Sigmoid colon (tissue), 7 donors: Measurements from ENCODE around the gene UBQLNL. TPM values are rescaled to one million over a fixed set of nuclear protein-coding genes. Genes with fewer than 3 reads are reported as not detected.

Source experiments
- DNase-seq: peaks from one replicate; pipeline ENCODE4 v3.0.0-alpha.2; 2019
- H3K27ac ChIP-seq, 4 donors: fragments of 200-600 bp; sonication (generic); one replicate each; pipeline ENCODE4 v1.5.1; 2016 to 2019; ENCODE audit warnings: mild to moderate bottlenecking in 1 of 4
- H3K27me3 ChIP-seq, 3 donors: fragments of 200-600 bp; sonication (generic); one replicate each; pipeline ENCODE4 v1.5.1; 2019; ENCODE audit warnings: mild to moderate bottlenecking in 1 of 3
- H3K36me3 ChIP-seq, 4 donors: fragments of 200-600 bp; sonication (generic); one replicate each; pipeline ENCODE4 v1.5.1; 2016 to 2019
- H3K4me1 ChIP-seq, 4 donors: fragments of 200-600 bp; sonication (generic); one replicate each; pipeline ENCODE4 v1.5.1; 2017 to 2019
- H3K4me3 ChIP-seq, 4 donors: fragments of 200-600 bp; sonication (generic); one replicate each; pipeline ENCODE4 v1.5.1; 2017 to 2019; ENCODE audit warnings: mild to moderate bottlenecking in 2 of 4, moderate library complexity in 1 of 4
- H3K9me3 ChIP-seq, 4 donors: fragments of 200-600 bp in 3 of 4; sonication (generic) in 3 of 4; one replicate each; pipeline versions ENCODE4 v1.5.1 to v1.6.1; 2013 to 2019
- EP300 ChIP-seq, 4 donors: sonication (generic); formaldehyde crosslinking; IDR thresholded peaks; one replicate each; pipeline ENCODE4 v1.6.1; 2017; ENCODE audit warnings: antibody characterized with exemption in 4 of 4
- POLR2A ChIP-seq, 2 donors: fragments of 450-650 bp; IDR thresholded peaks; one replicate each; pipeline ENCODE4 v1.6.1; 2016; ENCODE audit warnings: antibody characterized with exemption in 2 of 2, mild to moderate bottlenecking in 2 of 2, moderate library complexity in 2 of 2
- POLR2AphosphoS5 ChIP-seq, 4 donors: sonication (generic); formaldehyde crosslinking; IDR thresholded peaks; one replicate each; pipeline ENCODE4 v1.6.1; 2017; ENCODE audit warnings: antibody characterized with exemption in 4 of 4
- WGBS, 2 donors: extraction: QIAGEN DNeasy Blood & Tissue Kit; methylation state at CpG; one replicate each; pipeline ENCODE4 v1.1.7; 2013; 5-methylcytosine and 5-hydroxymethylcytosine counted together
- intact Hi-C: fragments of 100-400 bp; cut with DNase I; formaldehyde crosslinking; loops from one replicate; pipeline ENCODE4 v1.15.1; 2023
- polyA plus RNA-seq, 3 donors: library from polyadenylated mRNA; stranded (reverse); fragments of 200-250 nt; gene quantifications; one replicate each; pipeline ENCODE4 v1.2.3, GENCODE V29; 2013
- total RNA-seq, 4 donors: library from RNA; depleted of rRNA; stranded (reverse); fragments of >200 nt; gene quantifications; one replicate each; pipeline ENCODE4 v1.1.0, GENCODE V29; 2016
- TF ChIP-seq, protein P1 (sequence below), 4 experiments: fragments of 450-650 bp in 3 of 4; fragments of 200-600 bp in 1 of 4; IDR thresholded peaks; one replicate each; pipeline ENCODE4 v1.5.1; 2016 to 2019; ENCODE audit warnings: antibody characterized with exemption in 4 of 4, mild to moderate bottlenecking in 3 of 4, moderate library complexity in 2 of 4
- donor health status: healthy with polysubstance abuse.
- donor health status: Bipolar disorder and iron deficiency.
- donor health status: healthy.

The UBQLNL gene
- total and polyA plus RNA-seq, 7 donors = 0.34 to 1.7 (median 0.54) TPM; not detected in 2

DNA sequence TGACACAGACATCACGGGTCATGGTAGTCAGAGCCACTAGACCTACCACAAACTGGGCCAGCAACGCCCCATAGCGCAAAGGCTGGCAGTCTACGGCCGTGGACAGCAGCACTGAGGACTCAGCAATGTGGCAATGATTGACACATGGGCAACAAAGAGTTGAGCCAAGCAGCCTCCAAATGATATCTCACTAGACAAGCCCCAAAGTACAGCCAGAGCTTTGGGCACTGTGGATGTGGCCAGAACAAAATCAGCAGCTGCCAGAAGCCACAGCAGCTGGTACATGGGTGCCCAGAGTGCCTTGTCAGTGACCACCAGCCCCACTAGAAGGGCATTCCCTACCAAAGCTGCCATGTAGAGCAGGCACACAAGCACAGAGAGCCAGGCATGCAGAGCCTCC lies 11.2 kb upstream of the UBQLNL start:
- no peaks in the 10 kb centered on the region for H3K36me3 ChIP-seq
- 89 to 90% methylated on average over 5 of the region's 5 CpGs for WGBS, 2 donors

DNA sequence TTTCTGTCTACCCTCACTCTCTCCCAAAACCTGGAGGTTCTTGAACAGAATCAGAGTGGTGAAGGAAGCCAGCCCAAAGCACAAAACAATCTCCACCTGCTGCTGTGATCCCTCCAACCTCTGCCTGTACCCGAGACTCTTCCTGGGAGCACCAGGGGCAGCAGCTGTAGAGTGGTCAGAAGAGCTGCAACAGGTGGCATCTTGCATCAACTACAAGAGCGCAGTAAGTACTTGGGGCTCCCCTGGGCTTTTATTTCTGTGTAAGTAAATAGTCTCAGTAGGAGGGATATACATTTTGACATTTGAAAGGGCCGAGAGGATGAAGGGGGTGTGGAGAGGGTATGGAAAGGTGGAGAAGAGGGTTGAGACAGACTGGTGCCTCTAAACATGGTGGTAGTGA lies 8.3 kb upstream of the UBQLNL start:
- intact Hi-C loops = no loop called here
- H3K4me3 ChIP-seq = no peak overlapping the region
- H3K27me3 ChIP-seq = no peaks in the 10 kb centered on the region
- WGBS, 2 donors = 62 to 65% methylated on average over 3 of the region's 3 CpGs
- H3K4me1 ChIP-seq = no peaks in the 10 kb centered on the region
- H3K36me3 ChIP-seq = no peaks in the 10 kb centered on the region
- H3K9me3 ChIP-seq = no peaks in the 10 kb centered on the region
- no peak overlapping the region for H3K27ac ChIP-seq
- DNase-seq = no peak
- no peak for TF ChIP-seq POLR2AphosphoS5 (IDR thresholded peaks at IDR 0.05)
- TF ChIP-seq EP300 (IDR thresholded peaks at IDR 0.05) = no peak
- TF ChIP-seq, protein P1, sequence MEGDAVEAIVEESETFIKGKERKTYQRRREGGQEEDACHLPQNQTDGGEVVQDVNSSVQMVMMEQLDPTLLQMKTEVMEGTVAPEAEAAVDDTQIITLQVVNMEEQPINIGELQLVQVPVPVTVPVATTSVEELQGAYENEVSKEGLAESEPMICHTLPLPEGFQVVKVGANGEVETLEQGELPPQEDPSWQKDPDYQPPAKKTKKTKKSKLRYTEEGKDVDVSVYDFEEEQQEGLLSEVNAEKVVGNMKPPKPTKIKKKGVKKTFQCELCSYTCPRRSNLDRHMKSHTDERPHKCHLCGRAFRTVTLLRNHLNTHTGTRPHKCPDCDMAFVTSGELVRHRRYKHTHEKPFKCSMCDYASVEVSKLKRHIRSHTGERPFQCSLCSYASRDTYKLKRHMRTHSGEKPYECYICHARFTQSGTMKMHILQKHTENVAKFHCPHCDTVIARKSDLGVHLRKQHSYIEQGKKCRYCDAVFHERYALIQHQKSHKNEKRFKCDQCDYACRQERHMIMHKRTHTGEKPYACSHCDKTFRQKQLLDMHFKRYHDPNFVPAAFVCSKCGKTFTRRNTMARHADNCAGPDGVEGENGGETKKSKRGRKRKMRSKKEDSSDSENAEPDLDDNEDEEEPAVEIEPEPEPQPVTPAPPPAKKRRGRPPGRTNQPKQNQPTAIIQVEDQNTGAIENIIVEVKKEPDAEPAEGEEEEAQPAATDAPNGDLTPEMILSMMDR (IDR thresholded peaks at IDR 0.05) = no peak

More for the DNA sequence above, 11.2 kb upstream of the UBQLNL start:
- Histone ChIP-seq H3K4me3 (no peak overlapping the region), H3K9me3 (no peaks in the 10 kb centered on the region), H3K4me1 (no peaks in the 10 kb centered on the region), H3K27ac (no peak overlapping the region), H3K27me3 (no peaks in the 10 kb centered on the region)
- intact Hi-C loops = no loop called here
- DNase-seq = no peak
- no peak for TF ChIP-seq POLR2A (IDR thresholded peaks at IDR 0.05)
- TF ChIP-seq, protein P1 (IDR thresholded peaks at IDR 0.05) = no peak
- no peak for TF ChIP-seq EP300 (IDR thresholded peaks at IDR 0.05)
- no peak for TF ChIP-seq POLR2AphosphoS5 (IDR thresholded peaks at IDR 0.05)

- Histone ChIP-seq H3K9me3 (no peaks in the 10 kb centered on the region), H3K4me1 (no peaks in the 10 kb centered on the region), H3K27me3 (no peaks in the 10 kb centered on the region), H3K27ac (no peak overlapping the region), H3K4me3 (no peak overlapping the region), H3K36me3 (no peaks in the 10 kb centered on the region)
- DNase-seq = no peak
- TF ChIP-seq EP300 (IDR thresholded peaks at IDR 0.05) (no peak), POLR2AphosphoS5 (IDR thresholded peaks at IDR 0.05) (no peak), POLR2A (IDR thresholded peaks at IDR 0.05) (no peak)
- TF ChIP-seq, protein P1 (IDR thresholded peaks at IDR 0.05) = no peak
- intact Hi-C loops = no loop called here
- 95 to 98% methylated on average over 2 of the region's 2 CpGs for WGBS, 2 donors
These were observed 5.8 kb upstream of the UBQLNL start for GRCh38 chr11:5522308-5522707.

DNA sequence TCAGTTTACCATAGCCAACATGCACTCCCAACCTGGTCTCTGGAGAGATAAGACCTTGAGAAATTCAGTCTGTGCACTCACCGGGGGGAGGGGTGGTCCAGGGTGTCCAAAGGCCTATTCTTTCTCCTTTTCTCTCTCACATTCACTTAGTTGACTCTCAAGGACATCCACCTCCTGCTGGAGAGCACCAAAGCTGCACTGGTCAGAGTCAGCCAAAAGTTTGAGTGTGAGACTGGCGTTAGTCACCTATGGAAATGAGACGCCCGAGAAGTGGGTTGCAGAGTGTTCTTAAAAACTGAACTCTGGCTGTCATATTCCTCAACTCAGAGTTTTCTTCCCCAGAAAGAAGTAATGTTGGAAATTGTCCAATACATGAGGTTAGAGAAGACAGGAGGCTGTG lies 5.0 kb upstream of the UBQLNL start:
- TF ChIP-seq POLR2AphosphoS5 (IDR thresholded peaks at IDR 0.05) = no peak
- TF ChIP-seq EP300 (IDR thresholded peaks at IDR 0.05) = no peak
- TF ChIP-seq POLR2A (IDR thresholded peaks at IDR 0.05) = no peak
- TF ChIP-seq, protein P1 (IDR thresholded peaks at IDR 0.05) = no peak
- Histone ChIP-seq H3K36me3 (no peaks in the 10 kb centered on the region), H3K4me1 (no peaks in the 10 kb centered on the region), H3K27ac (no peak overlapping the region), H3K27me3 (no peaks in the 10 kb centered on the region), H3K9me3 (no peaks in the 10 kb centered on the region), H3K4me3 (no peak overlapping the region)
- intact Hi-C loops = no loop called here
- WGBS, 2 donors = 96 to 98% methylated on average over 4 of the region's 4 CpGs
- DNase-seq = no peak

DNA sequence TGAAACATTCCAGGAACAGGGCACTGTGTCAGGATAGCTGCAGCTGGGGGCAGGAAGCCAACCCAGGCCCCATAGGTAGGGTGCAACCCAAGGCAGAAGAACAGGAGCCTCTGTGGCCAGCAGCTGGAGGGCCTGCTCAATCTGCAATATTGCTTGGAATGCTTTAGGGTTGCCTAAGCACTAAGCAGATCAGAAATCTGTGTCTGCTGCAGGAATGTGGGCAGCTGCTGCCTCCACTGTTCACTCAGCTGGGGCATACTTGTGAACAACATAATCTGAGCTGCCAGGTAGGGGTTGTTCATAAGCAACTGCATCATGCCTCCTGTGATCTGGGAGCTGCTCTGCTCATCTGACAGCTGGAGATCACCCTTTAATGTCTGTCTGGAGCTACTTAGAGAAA lies 1.7 kb downstream of the UBQLNL start:
- no peak overlapping the region for H3K4me3 ChIP-seq
- H3K4me1 ChIP-seq = no peaks in the 10 kb centered on the region
- TF ChIP-seq, protein P1 (IDR thresholded peaks at IDR 0.05) = no peak
- TF ChIP-seq EP300 (IDR thresholded peaks at IDR 0.05) (no peak), POLR2A (IDR thresholded peaks at IDR 0.05) (no peak), POLR2AphosphoS5 (IDR thresholded peaks at IDR 0.05) (no peak)
- intact Hi-C loops = no loop called here
- no peaks in the 10 kb centered on the region for H3K27me3 ChIP-seq
- no peaks in the 10 kb centered on the region for H3K9me3 ChIP-seq
- DNase-seq = no peak
- no peak overlapping the region for H3K27ac ChIP-seq
- H3K36me3 ChIP-seq = no peaks in the 10 kb centered on the region
